Measurements from ENCODE around the gene OR51B6. TPM values are rescaled to one million over a fixed set of nuclear protein-coding genes. Genes with fewer than 3 reads are reported as not detected.
"Not testable (repeated sequence)": the region's sequence is repeated elsewhere in the genome, so short reads cannot be mapped to it uniquely, and the experiment has no call there.

The OR51B6 gene
- total RNA-seq, 1 donor from 2014 or later = not detected

DNA sequence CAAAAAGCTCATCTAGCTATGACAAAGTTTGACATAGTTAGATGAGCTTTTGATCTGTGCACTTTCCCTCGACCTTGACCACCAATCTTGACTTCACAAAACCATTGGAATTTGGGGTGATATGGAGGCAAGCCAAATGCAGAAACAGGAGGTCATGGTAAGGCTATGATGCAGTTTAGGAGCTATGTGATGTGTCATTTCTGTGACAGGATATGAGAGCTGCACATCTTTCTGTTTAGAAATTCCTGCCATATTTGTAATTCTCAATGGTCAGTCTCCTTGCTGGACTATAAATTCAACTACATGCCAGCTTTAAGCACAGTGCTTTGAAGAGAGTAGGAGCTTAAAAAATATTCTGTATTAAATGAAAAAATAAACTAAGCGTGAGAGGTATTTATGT is 12.9 kb downstream of the OR51B6 start:
- TF ChIP-seq, protein P1, sequence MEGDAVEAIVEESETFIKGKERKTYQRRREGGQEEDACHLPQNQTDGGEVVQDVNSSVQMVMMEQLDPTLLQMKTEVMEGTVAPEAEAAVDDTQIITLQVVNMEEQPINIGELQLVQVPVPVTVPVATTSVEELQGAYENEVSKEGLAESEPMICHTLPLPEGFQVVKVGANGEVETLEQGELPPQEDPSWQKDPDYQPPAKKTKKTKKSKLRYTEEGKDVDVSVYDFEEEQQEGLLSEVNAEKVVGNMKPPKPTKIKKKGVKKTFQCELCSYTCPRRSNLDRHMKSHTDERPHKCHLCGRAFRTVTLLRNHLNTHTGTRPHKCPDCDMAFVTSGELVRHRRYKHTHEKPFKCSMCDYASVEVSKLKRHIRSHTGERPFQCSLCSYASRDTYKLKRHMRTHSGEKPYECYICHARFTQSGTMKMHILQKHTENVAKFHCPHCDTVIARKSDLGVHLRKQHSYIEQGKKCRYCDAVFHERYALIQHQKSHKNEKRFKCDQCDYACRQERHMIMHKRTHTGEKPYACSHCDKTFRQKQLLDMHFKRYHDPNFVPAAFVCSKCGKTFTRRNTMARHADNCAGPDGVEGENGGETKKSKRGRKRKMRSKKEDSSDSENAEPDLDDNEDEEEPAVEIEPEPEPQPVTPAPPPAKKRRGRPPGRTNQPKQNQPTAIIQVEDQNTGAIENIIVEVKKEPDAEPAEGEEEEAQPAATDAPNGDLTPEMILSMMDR (IDR thresholded peaks at IDR 0.05) = no peak
- no peak for DNase-seq (ENCODE audit: extremely low spot score, unreplicated experiment)
- Mint-ChIP-seq H3K4me3 (ENCODE audit: unreplicated experiment) (no peak overlapping the region), H3K27me3 (ENCODE audit: unreplicated experiment) (no peaks in the 10 kb centered on the region), H3K27ac (ENCODE audit: unreplicated experiment) (no peak overlapping the region), H3K36me3 (ENCODE audit: unreplicated experiment) (no peaks in the 10 kb centered on the region), H3K4me1 (ENCODE audit: unreplicated experiment) (peaks cover 6% of the 10 kb centered on the region), H3K9me3 (ENCODE audit: unreplicated experiment) (no peaks in the 10 kb centered on the region)

DNA sequence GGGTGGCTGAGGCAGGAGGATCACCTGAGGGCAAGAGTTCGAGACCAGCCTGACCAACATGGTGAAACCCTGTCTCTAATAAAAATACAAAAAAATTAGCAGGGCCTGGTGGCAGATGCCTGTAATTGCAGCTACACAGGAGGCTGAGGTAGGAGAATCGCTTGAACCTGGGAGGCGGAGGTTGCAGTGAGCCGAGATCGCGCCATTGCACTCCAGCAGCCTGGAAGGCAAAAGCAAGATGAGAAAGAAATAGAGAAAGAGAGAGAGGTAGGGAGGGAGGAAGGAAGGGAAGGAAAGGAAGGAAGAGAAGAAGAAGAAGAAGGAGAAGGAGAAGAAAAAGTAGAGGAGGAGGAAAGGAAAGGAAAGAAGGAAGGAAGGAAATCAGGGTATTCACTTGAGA is 15.1 kb downstream of the OR51B6 start:
- not testable (repeated sequence) for H3K36me3 Mint-ChIP-seq (ENCODE audit: unreplicated experiment); DNase-seq (ENCODE audit: extremely low spot score, unreplicated experiment); H3K4me1 Mint-ChIP-seq (ENCODE audit: unreplicated experiment)

GRCh38 chr11:5366856-5367255 is 15.5 kb downstream of the OR51B6 start:
- no peak for DNase-seq (ENCODE audit: extremely low spot score, unreplicated experiment)
- no peaks in the 10 kb centered on the region for H3K36me3 Mint-ChIP-seq (ENCODE audit: unreplicated experiment)
- H3K27me3 Mint-ChIP-seq (ENCODE audit: unreplicated experiment) = peaks cover 3% of the 10 kb centered on the region
- TF ChIP-seq, protein P1 (IDR thresholded peaks at IDR 0.05) = no peak
- no peak overlapping the region for H3K27ac Mint-ChIP-seq (ENCODE audit: unreplicated experiment)
- H3K4me1 Mint-ChIP-seq (ENCODE audit: unreplicated experiment) = peaks cover 6% of the 10 kb centered on the region
- no peaks in the 10 kb centered on the region for H3K9me3 Mint-ChIP-seq (ENCODE audit: unreplicated experiment)
- no peak overlapping the region for H3K4me3 Mint-ChIP-seq (ENCODE audit: unreplicated experiment)

More for the DNA sequence above, 15.1 kb downstream of the OR51B6 start:
- not testable (repeated sequence) for H3K4me3 Mint-ChIP-seq (ENCODE audit: unreplicated experiment); H3K27me3 Mint-ChIP-seq (ENCODE audit: unreplicated experiment); H3K27ac Mint-ChIP-seq (ENCODE audit: unreplicated experiment); H3K9me3 Mint-ChIP-seq (ENCODE audit: unreplicated experiment)

GRCh38 chr11:5367448-5368074 is 16.3 kb downstream of the OR51B6 start:
- H3K27ac Mint-ChIP-seq (ENCODE audit: unreplicated experiment) = no peak overlapping the region
- DNase-seq (ENCODE audit: extremely low spot score, unreplicated experiment) = no peak
- H3K4me1 Mint-ChIP-seq (ENCODE audit: unreplicated experiment) = peaks cover 6% of the 10 kb centered on the region
- TF ChIP-seq, protein P1 (IDR thresholded peaks at IDR 0.05) = no peak
- no peaks in the 10 kb centered on the region for H3K36me3 Mint-ChIP-seq (ENCODE audit: unreplicated experiment)
- no peak overlapping the region for H3K4me3 Mint-ChIP-seq (ENCODE audit: unreplicated experiment)
- H3K9me3 Mint-ChIP-seq (ENCODE audit: unreplicated experiment) = peaks cover under 1% of the 10 kb centered on the region
- peaks cover 3% of the 10 kb centered on the region for H3K27me3 Mint-ChIP-seq (ENCODE audit: unreplicated experiment)

DNA sequence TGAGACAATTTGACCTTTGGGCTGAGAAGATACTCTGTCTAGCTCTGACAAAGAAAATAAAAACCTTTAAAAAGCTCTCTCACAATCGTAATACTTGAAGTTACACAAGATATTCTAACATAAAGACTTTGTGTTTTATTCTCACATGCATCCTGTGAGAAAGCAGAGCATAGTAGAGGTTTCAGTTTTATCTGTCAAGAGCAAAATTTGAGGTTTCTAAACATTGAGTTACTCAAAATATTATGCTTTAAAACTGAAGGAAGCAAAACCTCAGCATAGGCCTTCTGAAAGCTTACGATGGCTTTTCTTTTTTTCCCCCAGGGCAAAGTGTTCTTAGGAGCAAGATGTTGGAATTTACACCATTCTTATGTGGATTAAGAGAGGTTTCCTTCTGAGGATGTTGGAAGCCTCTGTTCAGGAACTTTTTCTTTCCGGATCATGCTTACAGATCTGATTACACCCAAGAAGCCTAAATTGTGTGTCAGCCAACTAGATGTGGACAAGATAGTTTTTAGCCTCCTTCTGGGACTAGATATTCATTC is 17.3 kb downstream of the OR51B6 start:
- Mint-ChIP-seq H3K4me3 (ENCODE audit: unreplicated experiment) (no peak overlapping the region), H3K9me3 (ENCODE audit: unreplicated experiment) (peaks cover 9% of the 10 kb centered on the region), H3K4me1 (ENCODE audit: unreplicated experiment) (peaks cover 6% of the 10 kb centered on the region), H3K27ac (ENCODE audit: unreplicated experiment) (no peak overlapping the region), H3K36me3 (ENCODE audit: unreplicated experiment) (no peaks in the 10 kb centered on the region), H3K27me3 (ENCODE audit: unreplicated experiment) (peaks cover 3% of the 10 kb centered on the region)
- TF ChIP-seq, protein P1 (IDR thresholded peaks at IDR 0.05) = no peak
- DNase-seq (ENCODE audit: extremely low spot score, unreplicated experiment) = no peak
